Smooth muscle cell (in vitro differentiated cells): ENCODE results near the gene KIAA1755. TPM values are rescaled to one million over a fixed set of nuclear protein-coding genes. Genes with fewer than 3 reads are reported as not detected.

ENCODE experiments used
- DNase-seq: peaks from one replicate; lab custom pipeline; 2025; ENCODE audit not compliant: unreplicated experiment; lab: John Stamatoyannopoulos, UW
- H2AFZ ChIP-seq: fragments of 200-600 bp; sonication (generic); 2 replicates; pipeline ENCODE4 v1.6.0; 2016; ENCODE audit warnings: antibody characterized with exemption, low read depth, mild to moderate bottlenecking
- H3F3A ChIP-seq: fragments of 200-600 bp; sonication (generic); 2 replicates; pipeline ENCODE4 v1.6.0; 2017; ENCODE audit warnings: antibody characterized with exemption, low read depth
- H3K27ac ChIP-seq: fragments of 200-600 bp; sonication (generic); 2 replicates; pipeline ENCODE4 v1.5.1; 2016; ENCODE audit warnings: low read depth, mild to moderate bottlenecking
- H3K27me3 ChIP-seq: fragments of 200-600 bp; sonication (generic); 2 replicates; pipeline ENCODE4 v1.6.1; 2016; ENCODE audit warnings: low read depth, mild to moderate bottlenecking
- H3K36me3 ChIP-seq: fragments of 200-600 bp; sonication (generic); 2 replicates; pipeline ENCODE4 v1.5.1; 2016; ENCODE audit warnings: low read depth
- H3K4me1 ChIP-seq: fragments of 200-600 bp; sonication (generic); 2 replicates; pipeline ENCODE4 v1.5.1; 2016; ENCODE audit warnings: low read depth
- H3K4me2 ChIP-seq: fragments of 200-600 bp; sonication (generic); 2 replicates; pipeline ENCODE4 v1.6.0; 2016; ENCODE audit warnings: mild to moderate bottlenecking
- H3K4me3 ChIP-seq: fragments of 200-600 bp; sonication (generic); 2 replicates; pipeline ENCODE4 v1.5.1; 2016; ENCODE audit warnings: mild to moderate bottlenecking
- H3K79me2 ChIP-seq: fragments of 200-600 bp; sonication (generic); 2 replicates; pipeline ENCODE4 v1.6.0; 2016; ENCODE audit warnings: low read depth, mild to moderate bottlenecking
- H3K9ac ChIP-seq: fragments of 200-600 bp; sonication (generic); 2 replicates; pipeline ENCODE4 v1.6.0; 2016; ENCODE audit warnings: low read depth
- H3K9me3 ChIP-seq: fragments of 200-600 bp; sonication (generic); replicated peaks from 2 replicates; pipeline ENCODE4 v1.5.1; 2016; ENCODE audit warnings: low read depth
- H4K20me1 ChIP-seq: fragments of 200-600 bp; sonication (generic); 2 replicates; pipeline ENCODE4 v1.6.0; 2016; ENCODE audit warnings: low read depth
- CTCF ChIP-seq: fragments of 200-600 bp; sonication (generic); IDR thresholded peaks from 2 replicates; pipeline ENCODE4 v1.5.1; 2017; ENCODE audit warnings: borderline replicate concordance, mild to moderate bottlenecking, antibody characterized with exemption; ENCODE audit not compliant: insufficient read depth, poor library complexity, severe bottlenecking
- WGBS: methylation state at CpG from one replicate; pipeline ENCODE4 v1.1.7; 2016; ENCODE audit warnings: low lambda C conversion rate; 5-methylcytosine and 5-hydroxymethylcytosine counted together
- polyA plus RNA-seq: library from polyadenylated mRNA; unstranded; fragments of >200 nt; fragmentation: Nextera tagmentation; extraction: Ambion mirVana; gene quantifications from 2 replicates; pipeline ENCODE4 v1.2.1, GENCODE V29; 2016
- total RNA-seq: library from RNA; depleted of rRNA; stranded (reverse); fragments of >200 nt; gene quantifications from 2 replicates; pipeline ENCODE4 v1.2.3, GENCODE V29; 2014

The KIAA1755 gene
- total and polyA plus RNA-seq, 2 experiments from 2014 or later, result 0.17 TPM; not detected in 1

GRCh38 chr20:38307371-38308046 is 47.0 kb upstream of the KIAA1755 start:
- DNase-seq, result no peak
- 77% methylated on average over 8 of the region's 8 CpGs for WGBS

GRCh38 chr20:38306379-38306778 is 45.8 kb upstream of the KIAA1755 start:
- H3K4me2 ChIP-seq, result no peak overlapping the region
- H3F3A ChIP-seq, result no peaks in the 10 kb centered on the region
- no peaks in the 10 kb centered on the region for H3K9me3 ChIP-seq
- H3K9ac ChIP-seq, result no peak overlapping the region
- H3K27me3 ChIP-seq, result peaks cover 12% of the 10 kb centered on the region
- H4K20me1 ChIP-seq, result no peaks in the 10 kb centered on the region
- no peak for DNase-seq
- 87% methylated on average over 6 of the region's 6 CpGs for WGBS
- H2AFZ ChIP-seq, result no peak overlapping the region
- TF ChIP-seq CTCF, result no peak
- no peak overlapping the region for H3K27ac ChIP-seq
- H3K79me2 ChIP-seq, result no peaks in the 10 kb centered on the region
- no peaks in the 10 kb centered on the region for H3K4me1 ChIP-seq
- no peak overlapping the region for H3K4me3 ChIP-seq
- no peaks in the 10 kb centered on the region for H3K36me3 ChIP-seq

More at GRCh38 chr20:38307371-38308046, 47.0 kb upstream of the KIAA1755 start:
- no peak overlapping the region for H3K4me3 ChIP-seq
- no peak for TF ChIP-seq CTCF
- H3K4me1 ChIP-seq, result no peaks in the 10 kb centered on the region
- H2AFZ ChIP-seq, result no peak overlapping the region
- H4K20me1 ChIP-seq, result no peaks in the 10 kb centered on the region
- H3K9me3 ChIP-seq, result no peaks in the 10 kb centered on the region
- H3F3A ChIP-seq, result no peaks in the 10 kb centered on the region
- H3K36me3 ChIP-seq, result no peaks in the 10 kb centered on the region
- no peaks in the 10 kb centered on the region for H3K79me2 ChIP-seq
- no peak overlapping the region for H3K27ac ChIP-seq
- H3K27me3 ChIP-seq, result peaks cover 14% of the 10 kb centered on the region
- H3K4me2 ChIP-seq, result no peak overlapping the region
- no peak overlapping the region for H3K9ac ChIP-seq

GRCh38 chr20:38305541-38305940 is 45.0 kb upstream of the KIAA1755 start:
- Histone ChIP-seq H3K9me3 (no peaks in the 10 kb centered on the region), H3K36me3 (no peaks in the 10 kb centered on the region), H4K20me1 (no peaks in the 10 kb centered on the region), H3K79me2 (no peaks in the 10 kb centered on the region), H3K4me2 (no peak overlapping the region), H2AFZ (no peak overlapping the region), H3K4me1 (no peaks in the 10 kb centered on the region), H3K4me3 (no peak overlapping the region), H3K27me3 (peaks cover 5% of the 10 kb centered on the region), H3K27ac (no peak overlapping the region), H3F3A (no peaks in the 10 kb centered on the region), H3K9ac (no peak overlapping the region)
- DNase-seq, result no peak
- no peak for TF ChIP-seq CTCF
- WGBS, result 87% methylated on average over 4 of the region's 4 CpGs

- Histone ChIP-seq H3K36me3 (no peaks in the 10 kb centered on the region), H3K9me3 (no peaks in the 10 kb centered on the region), H3F3A (no peaks in the 10 kb centered on the region), H4K20me1 (no peaks in the 10 kb centered on the region), H3K4me3 (no peak overlapping the region), H3K27me3 (peaks cover 4% of the 10 kb centered on the region), H3K9ac (no peak overlapping the region), H3K79me2 (no peaks in the 10 kb centered on the region), H3K27ac (no peak overlapping the region), H2AFZ (no peak overlapping the region), H3K4me1 (no peaks in the 10 kb centered on the region), H3K4me2 (no peak overlapping the region)
- peak; percentile 36 for TF ChIP-seq CTCF
- no peak for DNase-seq
- 59% methylated on average over 8 of the region's 8 CpGs for WGBS
Observed at GRCh38 chr20:38304845-38305447, 44.4 kb upstream of the KIAA1755 start.
